ENCODE results near the gene NMNAT2. TPM values are rescaled to one million over a fixed set of nuclear protein-coding genes. Genes with fewer than 3 reads are reported as not detected.

The NMNAT2 gene
- total and polyA plus RNA-seq, 12 donors, result 0.23 to 5.8 (median 2.1) TPM

DNA sequence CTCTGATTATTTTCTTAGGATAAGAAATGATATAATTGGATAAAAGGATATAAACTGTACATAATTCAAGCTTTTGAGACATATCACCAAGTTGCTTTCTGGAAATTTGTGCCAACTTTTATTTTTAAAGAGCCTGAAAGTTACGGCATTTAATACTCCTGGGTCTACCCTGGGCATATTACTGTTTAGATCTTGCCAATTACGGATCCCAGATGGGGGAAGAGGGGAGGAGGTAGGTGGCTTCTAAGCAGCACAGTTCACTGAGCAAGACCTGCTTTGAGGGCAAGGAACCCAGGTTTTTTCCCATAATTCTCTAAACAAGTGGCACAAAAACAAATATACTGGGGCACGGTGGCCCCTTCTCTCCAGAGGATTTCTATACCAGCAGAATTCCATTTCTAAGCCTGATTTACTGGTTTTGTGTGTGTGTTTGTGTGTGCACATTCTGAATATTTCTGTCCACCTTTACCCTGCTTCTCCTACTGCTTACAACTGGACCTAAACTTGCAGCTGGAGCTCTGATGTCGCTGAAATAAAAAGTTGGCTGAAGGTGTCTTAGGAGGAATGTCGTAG is 155.5 kb downstream of the NMNAT2 start:
- TF ChIP-seq, protein P1, sequence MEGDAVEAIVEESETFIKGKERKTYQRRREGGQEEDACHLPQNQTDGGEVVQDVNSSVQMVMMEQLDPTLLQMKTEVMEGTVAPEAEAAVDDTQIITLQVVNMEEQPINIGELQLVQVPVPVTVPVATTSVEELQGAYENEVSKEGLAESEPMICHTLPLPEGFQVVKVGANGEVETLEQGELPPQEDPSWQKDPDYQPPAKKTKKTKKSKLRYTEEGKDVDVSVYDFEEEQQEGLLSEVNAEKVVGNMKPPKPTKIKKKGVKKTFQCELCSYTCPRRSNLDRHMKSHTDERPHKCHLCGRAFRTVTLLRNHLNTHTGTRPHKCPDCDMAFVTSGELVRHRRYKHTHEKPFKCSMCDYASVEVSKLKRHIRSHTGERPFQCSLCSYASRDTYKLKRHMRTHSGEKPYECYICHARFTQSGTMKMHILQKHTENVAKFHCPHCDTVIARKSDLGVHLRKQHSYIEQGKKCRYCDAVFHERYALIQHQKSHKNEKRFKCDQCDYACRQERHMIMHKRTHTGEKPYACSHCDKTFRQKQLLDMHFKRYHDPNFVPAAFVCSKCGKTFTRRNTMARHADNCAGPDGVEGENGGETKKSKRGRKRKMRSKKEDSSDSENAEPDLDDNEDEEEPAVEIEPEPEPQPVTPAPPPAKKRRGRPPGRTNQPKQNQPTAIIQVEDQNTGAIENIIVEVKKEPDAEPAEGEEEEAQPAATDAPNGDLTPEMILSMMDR (IDR thresholded peaks at IDR 0.05), result no peak
- 79 to 80% methylated on average over 5 of the region's 5 CpGs for whole genome bisulfite sequencing, 2 donors
- Histone ChIP-seq H3K4me3 (no peak overlapping the region), H3K4me1 (peaks cover 0 to 5% (median 2%) of the 10 kb centered on the region in 9 donors), H3K27ac (no peak overlapping the region), H3K36me3 (no peaks in the 10 kb centered on the region), H3K9me3 (no peaks in the 10 kb centered on the region), H3K27me3 (no peaks in the 10 kb centered on the region)
- intact Hi-C loops (cut with DNase I), result no loop called here
- no peak for ATAC-seq
- no peak for DNase-seq

DNA sequence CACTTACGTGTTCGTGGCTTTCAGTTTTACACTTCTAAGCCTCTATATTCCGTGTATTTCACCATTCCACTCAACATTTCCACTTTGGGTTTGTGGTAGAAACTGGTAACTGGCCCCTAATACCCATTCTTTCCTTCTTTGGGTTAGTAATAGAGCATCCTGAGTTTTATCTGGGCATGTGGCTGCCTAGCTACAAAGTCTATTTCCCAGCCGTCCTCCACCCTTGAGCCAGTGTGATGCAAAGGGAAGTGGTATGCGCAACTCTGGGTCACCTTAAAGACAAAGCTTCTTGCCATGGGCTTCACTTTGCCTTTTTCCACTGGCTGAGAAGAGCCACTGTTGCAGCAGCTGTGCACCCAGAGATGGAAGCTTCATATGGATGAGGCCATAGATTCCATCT is 158.3 kb downstream of the NMNAT2 start:
- 90 to 95% methylated on average over 5 of the region's 5 CpGs for WGBS, 2 donors

DNA sequence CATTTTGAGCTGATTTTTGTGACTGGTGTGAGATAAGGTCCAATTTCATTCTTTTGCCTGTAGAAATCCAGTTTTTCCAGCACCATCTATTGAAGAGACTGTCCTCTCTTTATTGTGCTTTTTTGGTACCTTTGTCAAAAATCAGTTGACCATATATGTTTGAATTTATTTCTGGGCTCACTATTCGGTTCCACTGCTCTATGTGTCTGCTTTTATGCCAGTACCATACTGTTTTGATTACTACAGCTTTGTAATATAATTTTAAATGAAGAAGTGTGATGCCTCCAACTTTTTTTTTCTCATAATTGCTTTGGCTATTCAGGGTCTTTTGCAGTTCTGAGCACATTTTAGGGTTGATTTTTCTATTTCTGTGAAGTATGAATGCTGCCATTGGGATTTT is 163.1 kb downstream of the NMNAT2 start:
- WGBS, 2 donors, result 90 to 95% methylated on average over 1 of the region's 1 CpG
- no peak overlapping the region for H3K4me3 ChIP-seq
- intact Hi-C loops (cut with DNase I), result no loop called here
- no peaks in the 10 kb centered on the region for H3K27me3 ChIP-seq
- peaks cover 0 to 2% (median 0%) of the 10 kb centered on the region in 9 donors for H3K4me1 ChIP-seq
- H3K36me3 ChIP-seq, result no peaks in the 10 kb centered on the region
- TF ChIP-seq, protein P1 (IDR thresholded peaks at IDR 0.05), result no peak
- no peak overlapping the region for H3K27ac ChIP-seq
- ATAC-seq, result no peak
- peaks cover 0 to 23% (median 9%) of the 10 kb centered on the region in 11 donors for H3K9me3 ChIP-seq
- no peak for DNase-seq

More for the DNA sequence above, 158.3 kb downstream of the NMNAT2 start:
- H3K4me1 ChIP-seq, result no peaks in the 10 kb centered on the region
- no peaks in the 10 kb centered on the region for H3K27me3 ChIP-seq
- peaks cover 0 to 6% (median 2%) of the 10 kb centered on the region in 11 donors for H3K9me3 ChIP-seq
- DNase-seq, result no peak
- TF ChIP-seq, protein P1 (IDR thresholded peaks at IDR 0.05), result no peak
- intact Hi-C loops (cut with DNase I), result no loop called here
- H3K36me3 ChIP-seq, result no peaks in the 10 kb centered on the region
- H3K27ac ChIP-seq, result no peak overlapping the region
- no peak overlapping the region for H3K4me3 ChIP-seq
- ATAC-seq, result no peak

DNA sequence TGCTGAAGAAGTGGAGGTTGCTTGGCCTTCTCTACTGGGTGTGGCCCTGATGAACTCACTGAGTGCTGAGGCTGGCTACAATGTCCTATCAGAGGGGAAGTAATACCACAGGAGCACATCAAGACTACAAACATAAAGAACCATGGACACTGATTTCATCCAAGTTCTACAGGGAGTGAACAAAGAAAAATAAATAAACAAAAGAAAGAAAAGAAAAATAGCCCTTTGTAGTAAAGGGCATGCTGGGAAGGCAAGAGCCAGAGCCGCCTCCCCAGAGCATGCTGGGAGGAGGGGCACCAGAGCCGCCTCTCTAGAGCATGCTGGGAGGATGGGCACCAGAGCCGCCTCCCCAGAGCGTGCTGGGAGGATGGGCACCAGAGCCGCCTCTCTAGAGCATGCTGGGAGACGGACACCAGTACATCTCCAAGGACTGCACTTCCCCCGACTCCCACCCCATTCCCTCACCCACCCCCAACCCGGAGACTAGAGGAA is 166.2 kb downstream of the NMNAT2 start:
- H3K36me3 ChIP-seq, result no peaks in the 10 kb centered on the region
- no peak overlapping the region for H3K27ac ChIP-seq
- peaks cover 0 to 25% (median 9%) of the 10 kb centered on the region in 11 donors for H3K9me3 ChIP-seq
- no peaks in the 10 kb centered on the region for H3K27me3 ChIP-seq
- TF ChIP-seq, protein P1 (IDR thresholded peaks at IDR 0.05), result no peak
- no peak overlapping the region for H3K4me3 ChIP-seq
- WGBS, 2 donors, result 97% methylated on average over 8 of the region's 8 CpGs
- ATAC-seq (peak in 1 of 8 donors; percentile 34), DNase-seq (no peak)
- peaks cover 0 to 6% (median 0%) of the 10 kb centered on the region in 9 donors for H3K4me1 ChIP-seq
- intact Hi-C loops (cut with DNase I), result no loop called here
